Spleen (tissue), 11 donors: Measurements from ENCODE around the gene CEBPG. TPM values are rescaled to one million over a fixed set of nuclear protein-coding genes. Genes with fewer than 3 reads are reported as not detected.

Experiments
- DNase-seq: peaks from one replicate; pipeline ENCODE4 v3.0.0-alpha.2; 2020
- H3K27ac ChIP-seq, 8 donors: fragments of 200-600 bp; sonication (generic) in 7 of 8; 1 replicate in 4 of 8; 2 replicates in 4 of 8; pipeline versions ENCODE4 v1.5.0 to v1.8.0; 2016 to 2021; ENCODE audit warnings: inconsistent platforms in 4 of 8, mild to moderate bottlenecking in 4 of 8, moderate library complexity in 1 of 8
- H3K27me3 ChIP-seq, 7 donors: fragments of 200-600 bp; sonication (generic) in 6 of 7; replicated peaks in 1 of 7; 1 replicate in 4 of 7; 2 replicates in 3 of 7; pipeline versions ENCODE4 v1.5.0 to v1.8.0; 2016 to 2021; ENCODE audit warnings: inconsistent platforms in 3 of 7, mild to moderate bottlenecking in 1 of 7
- H3K36me3 ChIP-seq, 6 donors: fragments of 200-600 bp; sonication (generic) in 5 of 6; 1 replicate in 4 of 6; 2 replicates in 2 of 6; pipeline versions ENCODE4 v1.5.0 to v1.8.0; 2016 to 2021; ENCODE audit warnings: inconsistent platforms in 2 of 6
- H3K4me1 ChIP-seq, 6 donors: fragments of 200-600 bp; sonication (generic) in 5 of 6; 1 replicate in 3 of 6; 2 replicates in 3 of 6; pipeline versions ENCODE4 v1.5.0 to v1.8.0; 2016 to 2021; ENCODE audit warnings: inconsistent platforms in 3 of 6
- H3K4me3 ChIP-seq, 8 donors: fragments of 200-600 bp; sonication (generic) in 7 of 8; 1 replicate in 4 of 8; 2 replicates in 4 of 8; pipeline versions ENCODE4 v1.5.0 to v1.8.0; 2016 to 2021; ENCODE audit warnings: inconsistent platforms in 4 of 8, mild to moderate bottlenecking in 4 of 8, moderate library complexity in 2 of 8
- H3K9me3 ChIP-seq, 8 donors: fragments of 200-600 bp; sonication (generic) in 7 of 8; 1 replicate in 4 of 8; 2 replicates in 4 of 8; pipeline versions ENCODE4 v1.5.0 to v1.8.0; 2016 to 2021; ENCODE audit warnings: inconsistent platforms in 4 of 8
- POLR2A ChIP-seq, 3 donors: fragments of 450-650 bp; IDR thresholded peaks; one replicate each; pipeline ENCODE4 v1.5.1; 2017; ENCODE audit warnings: antibody characterized with exemption in 3 of 3, mild to moderate bottlenecking in 1 of 3
- POLR2AphosphoS5 ChIP-seq, 3 donors: sonication (generic); formaldehyde crosslinking; IDR thresholded peaks; one replicate each; pipeline ENCODE4 v1.5.1; 2017; ENCODE audit warnings: antibody characterized with exemption in 3 of 3
- WGBS, 5 donors: extraction: QIAGEN DNeasy Blood & Tissue Kit in 3 of 5; methylation state at CpG; one replicate each; pipeline versions ENCODE4 v1.1.5 to v1.1.7; 2013 to 2018; 5-methylcytosine and 5-hydroxymethylcytosine counted together
- intact Hi-C: fragments of 100-400 bp; cut with DNase I; formaldehyde crosslinking; loops from one replicate; pipeline ENCODE4 v1.15.0; 2023; ENCODE audit warnings: low total_unique reads
- polyA plus RNA-seq, 3 donors: library from polyadenylated mRNA; stranded (reverse); fragments of 200-250 nt; gene quantifications; one replicate each; pipeline ENCODE4 v1.2.1, GENCODE V29; 2013
- total RNA-seq, 7 donors: library from RNA; depleted of rRNA in 3 of 7; stranded (reverse); fragments of >200 nt in 3 of 7; fragmentation: NEBNext Ultra II Directional in 4 of 7; extraction: Animal tissue kit (Norgen Biotek cat#: 25700) in 4 of 7; gene quantifications; one replicate each; pipeline versions ENCODE4 v1.1.0 to v1.2.1, GENCODE V29; 2016 to 2021
- TF ChIP-seq, protein P1 (sequence below), 11 experiments: fragments of 200-600 bp in 7 of 11; fragments of 450-650 bp in 4 of 11; sonication (generic) in 4 of 11; IDR thresholded peaks in 8 of 11; conservative IDR thresholded peaks in 3 of 11; 1 replicate in 7 of 11; 2 replicates in 4 of 11; pipeline versions ENCODE4 v1.4.0 to v1.8.0; 2016 to 2021; ENCODE audit warnings: antibody characterized with exemption in 11 of 11, inconsistent platforms in 4 of 11, mild to moderate bottlenecking in 1 of 11
- donor health status: healthy with polysubstance abuse.
- donor health status: DM: no; HTN: no; CAD: no; lungs with moderate emphysema.
- donor health status: DM: no; HTN: no; CAD: no.
- donor health status: Bipolar disorder and iron deficiency.
- donor health status: healthy.
- donor health status: DM: no; HTN: no; CAD: no.
- donor health status: DM: yes; HTN: yes; CAD: no.

CEBPG gene
- total and polyA plus RNA-seq, 10 donors = 9.3 to 21.1 (median 16.0) TPM

DNA sequence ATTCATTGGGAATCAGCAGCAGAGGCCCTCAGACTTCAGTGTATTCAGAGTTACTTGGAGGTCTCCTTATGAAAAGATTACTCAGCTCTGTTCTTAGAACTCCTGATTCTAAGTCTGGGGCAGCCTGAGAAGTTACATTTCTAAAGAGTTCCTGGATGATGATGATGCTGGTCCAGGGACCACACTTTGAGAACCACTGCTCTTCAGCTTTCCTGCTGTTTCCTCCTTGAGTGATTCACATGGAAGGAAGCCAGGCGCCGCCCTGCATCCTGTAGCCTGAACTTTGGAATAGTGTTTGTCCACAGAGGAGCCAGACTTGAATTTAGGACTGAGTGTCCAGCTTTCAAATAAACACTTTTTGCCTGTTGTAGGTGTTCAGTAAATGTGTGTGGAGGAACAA lies 2.9 kb downstream of the CEBPG start:
- Histone ChIP-seq H3K36me3 (peaks cover 0 to 27% (median 13%) of the 10 kb centered on the region in 6 donors), H3K4me3 (no peak overlapping the region), H3K9me3 (no peaks in the 10 kb centered on the region), H3K4me1 (peaks cover 18 to 61% (median 38%) of the 10 kb centered on the region in 6 donors), H3K27me3 (no peaks in the 10 kb centered on the region), H3K27ac (peak overlapping the region in 5 of 8 donors; percentile 30 to 70 (median 61))
- TF ChIP-seq, protein P1, sequence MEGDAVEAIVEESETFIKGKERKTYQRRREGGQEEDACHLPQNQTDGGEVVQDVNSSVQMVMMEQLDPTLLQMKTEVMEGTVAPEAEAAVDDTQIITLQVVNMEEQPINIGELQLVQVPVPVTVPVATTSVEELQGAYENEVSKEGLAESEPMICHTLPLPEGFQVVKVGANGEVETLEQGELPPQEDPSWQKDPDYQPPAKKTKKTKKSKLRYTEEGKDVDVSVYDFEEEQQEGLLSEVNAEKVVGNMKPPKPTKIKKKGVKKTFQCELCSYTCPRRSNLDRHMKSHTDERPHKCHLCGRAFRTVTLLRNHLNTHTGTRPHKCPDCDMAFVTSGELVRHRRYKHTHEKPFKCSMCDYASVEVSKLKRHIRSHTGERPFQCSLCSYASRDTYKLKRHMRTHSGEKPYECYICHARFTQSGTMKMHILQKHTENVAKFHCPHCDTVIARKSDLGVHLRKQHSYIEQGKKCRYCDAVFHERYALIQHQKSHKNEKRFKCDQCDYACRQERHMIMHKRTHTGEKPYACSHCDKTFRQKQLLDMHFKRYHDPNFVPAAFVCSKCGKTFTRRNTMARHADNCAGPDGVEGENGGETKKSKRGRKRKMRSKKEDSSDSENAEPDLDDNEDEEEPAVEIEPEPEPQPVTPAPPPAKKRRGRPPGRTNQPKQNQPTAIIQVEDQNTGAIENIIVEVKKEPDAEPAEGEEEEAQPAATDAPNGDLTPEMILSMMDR (IDR thresholded peaks at IDR 0.05 in 8 of 11, conservative IDR thresholded peaks at IDR 0.05 in 3 of 11) = no peak
- TF ChIP-seq POLR2AphosphoS5 (IDR thresholded peaks at IDR 0.05) (peak in 1 of 3 donors; percentile 47), POLR2A (IDR thresholded peaks at IDR 0.05) (no peak)
- DNase-seq = no peak
- intact Hi-C loops = no loop called here
- 63 to 84% (median 70%) methylated on average over 2 of the region's 2 CpGs for WGBS, 5 donors

DNA sequence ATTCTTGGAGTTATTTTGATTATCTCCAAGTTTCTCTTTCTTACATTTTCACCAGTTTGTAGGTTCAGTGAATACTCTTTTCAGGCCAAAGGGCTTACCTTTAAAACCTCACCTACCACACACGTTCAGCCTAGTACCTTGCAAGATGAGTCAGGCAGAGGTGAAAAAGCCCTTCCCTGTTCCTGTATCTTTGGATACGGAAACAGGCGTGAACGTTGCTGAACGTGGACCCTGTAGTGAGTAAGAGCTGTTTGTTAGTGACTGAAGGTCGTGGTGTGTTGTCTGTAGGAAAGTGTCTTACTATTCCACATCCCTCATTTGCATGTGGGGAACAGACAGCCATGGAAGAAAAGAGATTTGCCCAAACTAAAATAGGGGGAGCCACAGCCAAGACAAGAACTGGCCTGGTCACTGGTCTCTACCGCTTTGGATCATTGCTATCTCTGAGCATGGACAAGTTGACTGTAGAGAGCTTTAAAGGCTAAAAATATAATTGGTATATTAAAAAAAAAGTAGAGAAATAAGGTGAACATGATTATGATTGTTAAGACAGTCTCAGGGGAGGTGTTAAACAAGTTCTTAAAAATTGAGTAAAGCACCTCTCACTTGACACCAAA lies 3.5 kb downstream of the CEBPG start:
- WGBS, 5 donors = 64 to 78% (median 73%) methylated on average over 7 of the region's 7 CpGs
- DNase-seq = no peak
- peaks cover 18 to 62% (median 36%) of the 10 kb centered on the region in 6 donors for H3K4me1 ChIP-seq
- H3K9me3 ChIP-seq = no peaks in the 10 kb centered on the region
- H3K27me3 ChIP-seq = no peaks in the 10 kb centered on the region
- H3K27ac ChIP-seq = peak overlapping the region in 5 of 8 donors; percentile 30 to 70 (median 61)
- intact Hi-C loops = no loop called here
- H3K4me3 ChIP-seq = no peak overlapping the region
- H3K36me3 ChIP-seq = peaks cover 0 to 33% (median 14%) of the 10 kb centered on the region in 6 donors
- TF ChIP-seq, protein P1 (IDR thresholded peaks at IDR 0.05 in 8 of 11, conservative IDR thresholded peaks at IDR 0.05 in 3 of 11) = no peak
- TF ChIP-seq POLR2A (IDR thresholded peaks at IDR 0.05) (no peak), POLR2AphosphoS5 (IDR thresholded peaks at IDR 0.05) (no peak)

DNA sequence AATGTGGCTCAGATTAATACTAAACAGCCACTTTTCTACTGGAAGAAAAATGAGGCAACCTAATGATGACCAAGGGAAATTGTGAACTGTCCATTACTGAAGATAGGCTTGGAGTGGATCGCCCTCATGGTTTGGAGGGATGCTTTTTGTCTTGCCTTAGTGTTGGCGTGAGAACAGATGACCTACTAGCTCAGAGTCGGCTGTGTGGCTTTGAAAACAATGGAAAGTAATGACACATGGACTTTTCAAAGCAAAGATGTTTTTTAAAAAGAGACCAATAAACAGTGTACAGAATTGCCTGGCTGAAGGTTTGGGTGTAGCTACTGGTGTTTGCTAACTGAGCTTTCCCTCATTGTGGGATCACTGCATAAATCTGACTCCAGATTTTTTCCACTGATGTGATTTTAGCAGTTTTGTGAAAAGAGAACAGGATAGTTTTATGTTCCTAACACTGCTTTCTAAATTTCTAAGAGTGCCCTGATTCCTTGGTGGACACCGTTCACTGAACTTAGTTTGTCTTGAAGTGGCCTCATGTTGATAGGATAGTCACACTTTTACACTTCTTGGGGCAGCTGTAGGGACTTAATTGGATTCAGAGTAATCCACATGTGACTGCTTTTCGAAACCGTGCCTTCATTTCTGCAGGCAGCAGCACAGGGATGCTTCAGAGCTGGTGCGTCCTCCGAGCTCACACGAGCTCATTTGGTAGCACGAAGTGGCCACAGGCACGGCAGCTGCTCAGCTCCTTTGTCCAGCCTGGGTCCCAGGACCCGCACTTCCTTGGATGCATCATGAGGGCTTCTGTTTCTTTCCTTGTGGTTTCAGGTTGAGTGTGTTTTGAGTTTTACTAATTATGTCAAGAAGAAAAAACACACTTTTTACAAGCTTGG lies 4.3 kb downstream of the CEBPG start:
- Histone ChIP-seq H3K27me3 (no peaks in the 10 kb centered on the region), H3K4me1 (peaks cover 18 to 62% (median 34%) of the 10 kb centered on the region in 6 donors), H3K36me3 (peaks cover 0 to 34% (median 14%) of the 10 kb centered on the region in 6 donors), H3K4me3 (no peak overlapping the region), H3K9me3 (no peaks in the 10 kb centered on the region), H3K27ac (peak overlapping the region in 4 of 8 donors; percentile 30 to 70 (median 64))
- DNase-seq = no peak
- WGBS, 5 donors = 86 to 91% (median 89%) methylated on average over 12 of the region's 12 CpGs
- TF ChIP-seq, protein P1 (IDR thresholded peaks at IDR 0.05 in 8 of 11, conservative IDR thresholded peaks at IDR 0.05 in 3 of 11) = no peak
- TF ChIP-seq POLR2AphosphoS5 (IDR thresholded peaks at IDR 0.05) = no peak
- TF ChIP-seq POLR2A (IDR thresholded peaks at IDR 0.05) = no peak
- intact Hi-C loops = no loop called here
